Caco-2 (cell line): ENCODE measurements around the gene PPCS. TPM values are rescaled to one million over a fixed set of nuclear protein-coding genes. Genes with fewer than 3 reads are reported as not detected.

Experiments used
- BruUV-seq: library from RNA; stranded (reverse); fragments of 400-500 nt; replicated peaks from 2 replicates; lab custom pipeline; 2021; lab: Mats Ljungman, UMichigan
- CTCF ChIA-PET: fragments of 300-600 bp; sonication (Branson Sonifier 250); formaldehyde crosslinking; loops from one replicate; lab custom pipeline; 2022; ENCODE audit warnings: antibody characterized with exemption; lab: Charles Lee
- POLR2A ChIA-PET: fragments of 300-600 bp; sonication (Branson Sonifier 250); formaldehyde crosslinking; loops from one replicate; lab custom pipeline; 2022; ENCODE audit warnings: antibody characterized with exemption; lab: Charles Lee
- DNase-seq, 2 experiments: peaks; one replicate each; pipeline versions ENCODE4 v3.0.0 to v3.0.0-alpha.2; 2020 to 2022
- H3K27me3 ChIP-seq: replicated peaks from 2 replicates; pipeline ENCODE4 v1.6.0; 2011; ENCODE audit warnings: low read length; ENCODE audit not compliant: control insufficient read depth, insufficient read depth
- H3K36me3 ChIP-seq: 2 replicates; pipeline ENCODE4 v1.5.1; 2011; ENCODE audit warnings: low read length; ENCODE audit not compliant: control insufficient read depth, insufficient read depth
- H3K4me1 ChIP-seq: fragments of 250-450 bp; sonication (Bioruptor Pico); 2 replicates; pipeline ENCODE4 v1.5.1; 2020; ENCODE audit warnings: mild to moderate bottlenecking
- H3K4me3 ChIP-seq: 2 replicates; pipeline ENCODE4 v1.5.1; 2011; ENCODE audit warnings: low read depth, mild to moderate bottlenecking, control low read depth, low read length
- H3K9me3 ChIP-seq: fragments of 250-450 bp; sonication (Bioruptor Pico); 2 replicates; pipeline ENCODE4 v1.5.1; 2020; ENCODE audit warnings: mild to moderate bottlenecking, moderate library complexity
- H3K27ac Mint-ChIP-seq: one replicate; pipeline ENCODE4 v1.8.0; 2022; ENCODE audit warnings: mixed read lengths; ENCODE audit not compliant: unreplicated experiment
- H3K27me3 Mint-ChIP-seq: one replicate; pipeline ENCODE4 v1.8.0; 2022; ENCODE audit warnings: mixed read lengths; ENCODE audit not compliant: insufficient read depth, unreplicated experiment
- H3K36me3 Mint-ChIP-seq: one replicate; pipeline ENCODE4 v1.8.0; 2022; ENCODE audit warnings: mild to moderate bottlenecking, mixed read lengths; ENCODE audit not compliant: insufficient read depth, unreplicated experiment
- H3K4me1 Mint-ChIP-seq: one replicate; pipeline ENCODE4 v1.8.0; 2022; ENCODE audit warnings: low read depth, mixed read lengths; ENCODE audit not compliant: unreplicated experiment
- H3K4me3 Mint-ChIP-seq: one replicate; pipeline ENCODE4 v1.8.0; 2022; ENCODE audit warnings: mild to moderate bottlenecking, moderate library complexity, mixed read lengths; ENCODE audit not compliant: unreplicated experiment
- H3K9me3 Mint-ChIP-seq: one replicate; pipeline ENCODE4 v1.8.0; 2022; ENCODE audit warnings: mixed read lengths; ENCODE audit not compliant: unreplicated experiment
- CTCF ChIP-seq, 2 experiments: fragments of 200-600 bp in 1 of 2; IDR thresholded peaks; 1 replicate in 1 of 2; 2 replicates in 1 of 2; pipeline versions ENCODE4 v1.5.1 to v1.8.0; 2011 to 2022; ENCODE audit warnings: antibody characterized with exemption in 1 of 2, control low read depth in 1 of 2, inconsistent platforms in 1 of 2, low read depth in 1 of 2, low read length in 1 of 2, mild to moderate bottlenecking in 1 of 2, moderate library complexity in 1 of 2; ENCODE audit not compliant: insufficient read depth in 1 of 2, severe bottlenecking in 1 of 2, unreplicated experiment in 1 of 2
- intact Hi-C: fragments of 100-400 bp; cut with micrococcal nuclease; formaldehyde crosslinking; loops from one replicate; pipeline ENCODE4 v1.10.0; 2022; ENCODE audit not compliant: unreplicated experiment
- total RNA-seq: library from RNA; stranded (reverse); gene quantifications from 2 replicates; pipeline ENCODE4 v1.2.3, GENCODE V29; 2022

PPCS gene
- total RNA-seq, 1 experiment from 2014 or later: 41.0 TPM

GRCh38 chr1:42506576-42506975 is 50.2 kb downstream of the PPCS start:
- DNase-seq: no peak
- no peaks in the 10 kb centered on the region for H3K27me3 ChIP-seq
- TF ChIP-seq CTCF (IDR thresholded peaks at IDR 0.05; ENCODE audit: insufficient read depth in 1 of 2, low read depth in 1 of 2, low read length in 1 of 2, severe bottlenecking in 1 of 2, unreplicated experiment in 1 of 2): no peak
- no peaks in the 10 kb centered on the region for H3K27me3 Mint-ChIP-seq
- no peaks in the 10 kb centered on the region for H3K36me3 ChIP-seq
- POLR2A ChIA-PET: no interaction called here
- H3K4me3 Mint-ChIP-seq: no peak overlapping the region
- CTCF ChIA-PET: no interaction called here
- BruUV-seq: no TSS peak
- intact Hi-C loops: no loop called here
- peaks cover 6% of the 10 kb centered on the region for H3K36me3 Mint-ChIP-seq
- no peaks in the 10 kb centered on the region for H3K4me1 Mint-ChIP-seq
- H3K27ac Mint-ChIP-seq: no peak overlapping the region
- peaks cover 37% of the 10 kb centered on the region for H3K9me3 ChIP-seq
- no peak overlapping the region for H3K4me3 ChIP-seq
- no peaks in the 10 kb centered on the region for H3K4me1 ChIP-seq
- H3K9me3 Mint-ChIP-seq: peaks cover 12% of the 10 kb centered on the region

Other genes starting within 250 kb of the PPCS start
- gene FOXJ3, start 121.3 kb upstream of the PPCS start, total RNA-seq: 60.2 and 66.7 TPM in 2 replicates
- gene RIMKLA, start 75.8 kb upstream of the PPCS start, total RNA-seq: 10.6 and 12.4 TPM in 2 replicates
- 0.30 and 0.36 TPM in 2 replicates for gene ZMYND12, start 521 bp upstream of the PPCS start, total RNA-seq
- gene CCDC30, start 6.7 kb downstream of the PPCS start, total RNA-seq: 1.3 and 1.4 TPM in 2 replicates
- gene PPIH, start 201.9 kb downstream of the PPCS start, total RNA-seq: 54.7 and 58.2 TPM in 2 replicates
- 567 and 622 TPM in 2 replicates for gene YBX1, start 225.9 kb downstream of the PPCS start, total RNA-seq